SK-N-SH treated with all-trans-retinoic acid at 6 μM for 48 hours (cell line): Measurements from ENCODE around the gene PHETA1.

Source experiments
- ARNTL ChIP-seq: fragments of 450-650 bp; formaldehyde crosslinking; IDR thresholded peaks from 2 replicates; pipeline ENCODE4 v1.5.0; 2020; ENCODE audit warnings: low read depth, mild to moderate bottlenecking, moderate library complexity, borderline replicate concordance
- ESRRG ChIP-seq: fragments of 250-450 bp; sonication (Bioruptor Pico); IDR thresholded peaks from 2 replicates; pipeline ENCODE4 v1.6.1; 2021; ENCODE audit warnings: mild to moderate bottlenecking
- ISL1 ChIP-seq: fragments of 250-450 bp; sonication (Bioruptor Pico); IDR thresholded peaks from 2 replicates; pipeline ENCODE4 v2.1.2; 2022; ENCODE audit warnings: mild to moderate bottlenecking, moderate library complexity
- OSR1 ChIP-seq: fragments of 250-450 bp; sonication (Bioruptor Pico); IDR thresholded peaks from 2 replicates; pipeline ENCODE4 v1.8.0; 2022; ENCODE audit warnings: moderate library complexity, mild to moderate bottlenecking, inconsistent platforms
- PPARA ChIP-seq: fragments of 250-450 bp; sonication (Bioruptor Pico); IDR thresholded peaks from 2 replicates; pipeline ENCODE4 v1.5.0; 2020; ENCODE audit warnings: mild to moderate bottlenecking, borderline replicate concordance
- RARB ChIP-seq: fragments of 250-450 bp; sonication (Bioruptor Pico); IDR thresholded peaks from 2 replicates; pipeline ENCODE4 v1.8.0; 2021; ENCODE audit warnings: mild to moderate bottlenecking, moderate library complexity
- TCF4 ChIP-seq: fragments of 250-450 bp; sonication (Bioruptor Pico); IDR thresholded peaks from 2 replicates; pipeline ENCODE4 v1.8.0; 2021; ENCODE audit warnings: mild to moderate bottlenecking, moderate library complexity, borderline replicate concordance
- TOX ChIP-seq: fragments of 250-450 bp; sonication (Bioruptor Pico); IDR thresholded peaks from 2 replicates; pipeline ENCODE4 v1.8.0; 2021; ENCODE audit warnings: mild to moderate bottlenecking, moderate library complexity, borderline replicate concordance
- ZC3H10 ChIP-seq: fragments of 250-450 bp; sonication (Bioruptor Pico); IDR thresholded peaks from 2 replicates; pipeline ENCODE4 v1.5.1; 2021; ENCODE audit warnings: mild to moderate bottlenecking, moderate library complexity
- ZNF565 ChIP-seq: fragments of 450-650 bp; formaldehyde crosslinking; conservative IDR thresholded peaks from 2 replicates; pipeline ENCODE4 v1.5.0; 2020; ENCODE audit warnings: low read depth, mild to moderate bottlenecking, moderate library complexity
- TF ChIP-seq, protein P1 (sequence below): fragments of 250-450 bp; sonication (Bioruptor Pico); IDR thresholded peaks from 2 replicates; pipeline ENCODE4 v1.8.0; 2020; ENCODE audit warnings: mild to moderate bottlenecking, moderate library complexity, borderline replicate concordance

DNA sequence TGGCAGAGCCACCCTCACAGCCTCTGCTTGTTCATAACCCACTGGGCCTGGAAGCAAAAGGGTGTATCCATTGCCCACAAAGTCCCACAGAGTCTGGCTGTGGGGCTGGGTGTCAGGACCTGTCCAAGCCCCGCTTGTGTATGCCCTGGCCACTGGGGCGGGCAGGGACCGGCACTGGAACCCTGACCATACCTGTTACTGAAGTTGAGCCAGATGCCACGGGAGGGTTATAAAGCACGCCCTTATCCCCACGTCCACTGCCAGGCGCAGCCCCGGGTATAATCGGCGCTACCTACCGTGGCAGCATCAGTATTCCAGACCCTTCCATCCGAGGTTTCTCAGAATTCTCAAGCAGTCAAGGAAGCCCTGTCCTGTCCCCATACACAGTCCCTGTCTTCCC, 40.8 kb downstream of the PHETA1 start:
- TF ChIP-seq, protein P1, sequence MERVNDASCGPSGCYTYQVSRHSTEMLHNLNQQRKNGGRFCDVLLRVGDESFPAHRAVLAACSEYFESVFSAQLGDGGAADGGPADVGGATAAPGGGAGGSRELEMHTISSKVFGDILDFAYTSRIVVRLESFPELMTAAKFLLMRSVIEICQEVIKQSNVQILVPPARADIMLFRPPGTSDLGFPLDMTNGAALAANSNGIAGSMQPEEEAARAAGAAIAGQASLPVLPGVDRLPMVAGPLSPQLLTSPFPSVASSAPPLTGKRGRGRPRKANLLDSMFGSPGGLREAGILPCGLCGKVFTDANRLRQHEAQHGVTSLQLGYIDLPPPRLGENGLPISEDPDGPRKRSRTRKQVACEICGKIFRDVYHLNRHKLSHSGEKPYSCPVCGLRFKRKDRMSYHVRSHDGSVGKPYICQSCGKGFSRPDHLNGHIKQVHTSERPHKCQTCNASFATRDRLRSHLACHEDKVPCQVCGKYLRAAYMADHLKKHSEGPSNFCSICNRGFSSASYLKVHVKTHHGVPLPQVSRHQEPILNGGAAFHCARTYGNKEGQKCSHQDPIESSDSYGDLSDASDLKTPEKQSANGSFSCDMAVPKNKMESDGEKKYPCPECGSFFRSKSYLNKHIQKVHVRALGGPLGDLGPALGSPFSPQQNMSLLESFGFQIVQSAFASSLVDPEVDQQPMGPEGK (CRISPR knock-in tag) = no peak
- TF ChIP-seq ESRRG (CRISPR knock-in tag) (no peak), ZC3H10 (CRISPR knock-in tag) (no peak), RARB (CRISPR knock-in tag) (no peak), OSR1 (CRISPR knock-in tag) (no peak), ZNF565 (CRISPR knock-in tag) (no peak), ISL1 (no peak), PPARA (CRISPR knock-in tag) (no peak), TOX (CRISPR knock-in tag) (no peak), TCF4 (no peak), ARNTL (no peak)
